K562 (cell line): Measurements from ENCODE around the gene GIMAP8. TPM values are rescaled to one million over a fixed set of nuclear protein-coding genes. Genes with fewer than 3 reads are reported as not detected.
A peak's percentile ranks its signal among the peaks of the same experiment; 100 is the strongest.

Source experiments
- ATAC-seq: fragments of 200-7000 bp; cut with Tn5 transposase; 3 replicates; pipeline ENCODE4 v1.9.1; 2020; ENCODE audit warnings: moderate library complexity
- BruUV-seq: library from RNA; stranded (reverse); fragments of 400-500 nt; replicated peaks from 2 replicates; lab custom pipeline; 2021; lab: Mats Ljungman, UMichigan
- CTCF ChIA-PET: fragments of 300-600 bp; formaldehyde crosslinking; extraction: SDS; loops from one replicate; lab custom pipeline; 2021; ENCODE audit warnings: low intra/inter-chr PET ratio; lab: Yijun Ruan, JAX
- POLR2A ChIA-PET: fragments of 300-600, 350-650 bp; sonication (Branson Sonifier 250); formaldehyde crosslinking; extraction: SDS; loops from one replicate; lab custom pipeline; 2021; ENCODE audit warnings: antibody characterized with exemption, inconsistent platforms; lab: Yijun Ruan, JAX
- DNase-seq, 4 experiments: peaks; one replicate each; pipeline versions ENCODE4 v3.0.0 to v3.0.0-alpha.2; 2011 to 2018; ENCODE audit warnings: low spot score in 3 of 4, mixed read lengths in 3 of 4; ENCODE audit errors: extremely low read depth in 1 of 4
- FAIRE-seq: peaks from 2 replicates; lab custom pipeline; 2011; peaks lifted over from hg19 to GRCh38; lab: Jason Lieb, UNC
- H2AFZ ChIP-seq: 2 replicates; pipeline ENCODE4 v1.6.0; 2011; ENCODE audit warnings: low read depth, low read length, control low read depth, inconsistent platforms
- H3K27ac ChIP-seq: fragments of 200-600 bp; 3 replicates; pipeline ENCODE4 v1.8.0; 2011; ENCODE audit warnings: low read depth, mild to moderate bottlenecking, control low read depth, inconsistent platforms, low read length, moderate library complexity, mixed read lengths; ENCODE audit errors: extremely low read depth
- H3K27me3 ChIP-seq, 2 experiments: fragments of 300-600 bp in 1 of 2; 2 replicates in 1 of 2; 3 replicates in 1 of 2; pipeline versions ENCODE4 v1.6.0 to v1.8.0; 2011; ENCODE audit warnings: inconsistent platforms in 2 of 2, low read length in 2 of 2, mild to moderate bottlenecking in 1 of 2, mixed read lengths in 1 of 2, moderate library complexity in 1 of 2; ENCODE audit not compliant: control insufficient read depth in 2 of 2, insufficient read depth in 2 of 2
- H3K36me3 ChIP-seq: fragments of 300-600 bp; 3 replicates; pipeline ENCODE4 v1.8.0; 2011; ENCODE audit warnings: mild to moderate bottlenecking, low read length, inconsistent platforms; ENCODE audit not compliant: control insufficient read depth, insufficient read depth
- H3K4me1 ChIP-seq, 2 experiments: fragments of 200-600 bp in 1 of 2; replicated peaks in 1 of 2; 2 replicates in 1 of 2; 3 replicates in 1 of 2; pipeline versions ENCODE4 v1.5.1 to v1.8.0; 2011; ENCODE audit warnings: inconsistent platforms in 2 of 2, low read length in 2 of 2, mild to moderate bottlenecking in 1 of 2, mixed read lengths in 1 of 2, moderate library complexity in 1 of 2; ENCODE audit not compliant: control insufficient read depth in 2 of 2, insufficient read depth in 2 of 2
- H3K4me2 ChIP-seq: 2 replicates; pipeline ENCODE4 v1.6.1; 2011; ENCODE audit warnings: low read length, control low read depth, inconsistent platforms, mixed read lengths; ENCODE audit not compliant: insufficient read depth
- H3K4me3 ChIP-seq: fragments of 200-600 bp; sonication (generic), shearing (Covaris generic); 2 replicates; pipeline ENCODE4 v1.5.1; 2016; ENCODE audit warnings: control low read depth, inconsistent platforms
- H3K79me2 ChIP-seq: fragments of 200-600 bp; 3 replicates; pipeline ENCODE4 v1.8.0; 2011; ENCODE audit warnings: low read length, inconsistent platforms; ENCODE audit not compliant: control insufficient read depth, insufficient read depth
- H3K9ac ChIP-seq, 2 experiments: 2 replicates each; pipeline versions ENCODE4 v1.6.0 to v1.6.1; 2011; ENCODE audit warnings: low read depth in 2 of 2, low read length in 2 of 2, control low read depth in 1 of 2, inconsistent platforms in 1 of 2, mild to moderate bottlenecking in 1 of 2, mixed read lengths in 1 of 2; ENCODE audit not compliant: insufficient read depth in 1 of 2
- H3K9me1 ChIP-seq: one replicate; pipeline ENCODE4 v1.6.0; 2011; ENCODE audit warnings: inconsistent platforms, mild to moderate bottlenecking, low read length, moderate library complexity; ENCODE audit not compliant: control insufficient read depth, insufficient read depth
- H3K9me3 ChIP-seq: replicated peaks from 2 replicates; pipeline ENCODE4 v1.5.1; 2011; ENCODE audit warnings: low read depth, low read length, inconsistent platforms; ENCODE audit not compliant: control insufficient read depth, insufficient read depth
- H4K20me1 ChIP-seq: replicated peaks from 2 replicates; pipeline ENCODE4 v1.6.1; 2011; ENCODE audit warnings: low read length, inconsistent platforms, mixed read lengths; ENCODE audit not compliant: control insufficient read depth, insufficient read depth
- CEBPG ChIP-seq, 3 experiments: fragments of 200-800 bp in 1 of 3; sonication (Bioruptor generic) in 1 of 3; sonication (generic) in 1 of 3; formaldehyde crosslinking in 1 of 3; IDR thresholded peaks in 2 of 3; conservative IDR thresholded peaks in 1 of 3; 2 replicates each; pipeline versions ENCODE4 v1.6.1 to v1.8.0; 2016 to 2022; ENCODE audit warnings: missing compliant biosample characterization in 2 of 3, missing genetic modification characterization in 2 of 3, mild to moderate bottlenecking in 1 of 3, missing genetic modification reagents in 1 of 3
- KAT7 ChIP-seq: sonication (generic); formaldehyde crosslinking; IDR thresholded peaks from 2 replicates; pipeline ENCODE4 v1.8.0; 2022; ENCODE audit warnings: missing genetic modification reagents, mild to moderate bottlenecking, borderline replicate concordance
- KLF1 ChIP-seq: fragments of 450-650 bp; IDR thresholded peaks from 2 replicates; pipeline ENCODE4 v1.6.1; 2016; ENCODE audit warnings: missing genetic modification characterization, missing compliant biosample characterization
- L3MBTL2 ChIP-seq: fragments of 450-650 bp; IDR thresholded peaks from 2 replicates; pipeline ENCODE4 v1.6.1; 2016; ENCODE audit warnings: mild to moderate bottlenecking, moderate library complexity
- NR2C2 ChIP-seq, 2 experiments: fragments of 200-800 bp in 1 of 2; sonication (Bioruptor generic) in 1 of 2; sonication (generic) in 1 of 2; formaldehyde crosslinking in 1 of 2; IDR thresholded peaks; 2 replicates each; pipeline versions ENCODE4 v1.6.1 to v1.8.0; 2016 to 2022; ENCODE audit warnings: mild to moderate bottlenecking in 1 of 2, missing compliant biosample characterization in 1 of 2, missing genetic modification characterization in 1 of 2, missing genetic modification reagents in 1 of 2
- TCFL5 ChIP-seq: fragments of 250-450 bp; sonication (Bioruptor Pico); conservative IDR thresholded peaks from 2 replicates; pipeline ENCODE4 v1.6.1; 2021; ENCODE audit warnings: mild to moderate bottlenecking, moderate library complexity, matching md5 sums
- YY1 ChIP-seq, 3 experiments: IDR thresholded peaks; 2 replicates each; pipeline ENCODE4 v1.6.1; 2011; ENCODE audit warnings: low read length in 2 of 3, mild to moderate bottlenecking in 2 of 3, moderate library complexity in 2 of 3, borderline replicate concordance in 1 of 3, control low read depth in 1 of 3, low read depth in 1 of 3; ENCODE audit not compliant: insufficient read depth in 3 of 3, insufficient replicate concordance in 2 of 3, control insufficient read depth in 1 of 3, insufficient read length in 1 of 3; ENCODE audit errors: extremely low read depth in 1 of 3
- ZKSCAN3 ChIP-seq: fragments of 250-450 bp; sonication (Bioruptor Pico); IDR thresholded peaks from 2 replicates; pipeline ENCODE4 v1.4.0; 2020
- ZNF695 ChIP-seq: fragments of 450-650 bp; formaldehyde crosslinking; IDR thresholded peaks from 2 replicates; pipeline ENCODE4 v1.4.0; 2020; ENCODE audit warnings: mild to moderate bottlenecking, moderate library complexity
- WGBS: fragments of 100-300 bp; shearing (Covaris generic); methylation state at CpG from one replicate; pipeline ENCODE4 v1.1.6; 2016; ENCODE audit warnings: low coverage, mixed read lengths; ENCODE audit not compliant: insufficient coverage; ENCODE audit errors: missing lambda C conversion rate; 5-methylcytosine and 5-hydroxymethylcytosine counted together
- in situ Hi-C: fragments of 300-500 bp; cut with MboI; formaldehyde crosslinking; loops from 4 replicates; pipeline ENCODE4 v1.15.0; 2018; ENCODE audit warnings: inconsistent platforms, mixed read lengths
- intact Hi-C: fragments of 100-400 bp; cut with micrococcal nuclease; formaldehyde crosslinking; loops from 2 replicates; pipeline ENCODE4 v1.14.2; 2022
- polyA plus RNA-seq, 8 experiments: library from polyadenylated mRNA; depleted of rRNA in 4 of 8; stranded (reverse) in 5 of 8; unstranded in 3 of 8; fragments of >200 nt; fragmentation: Nextera tagmentation in 2 of 8; fragmentation: Illumina TruSeq in 1 of 8; extraction: Ambion mirVana in 2 of 8; extraction: Trizol in 1 of 8; gene quantifications; 2 replicates each; pipeline versions ENCODE4 v1.2.1 to v1.2.3, GENCODE V29; 2011 to 2014; ENCODE audit warnings: inconsistent platforms in 1 of 8, missing spikeins in 1 of 8
- total RNA-seq, 7 experiments: library from RNA; depleted of rRNA in 6 of 7; stranded (reverse); fragments of >200 nt in 6 of 7; fragmentation: Illumina TruSeq in 2 of 7; extraction: Trizol in 2 of 7; gene quantifications; 2 replicates each; pipeline versions ENCODE4 v1.2.1 to v1.2.3, GENCODE V29; 2011 to 2021; ENCODE audit warnings: low replicate concordance in 1 of 7
- TF ChIP-seq, protein P1 (sequence below): fragments of 450-650 bp; formaldehyde crosslinking; IDR thresholded peaks from 2 replicates; pipeline ENCODE4 v1.4.0; 2022; ENCODE audit warnings: mild to moderate bottlenecking, moderate library complexity
- TF ChIP-seq, protein P2 (sequence below): IDR thresholded peaks from 3 replicates; pipeline ENCODE4 v1.6.1; 2011; ENCODE audit warnings: borderline replicate concordance, mild to moderate bottlenecking; ENCODE audit not compliant: insufficient read length, insufficient read depth
- TF ChIP-seq, protein P3 (sequence below): sonication (generic); formaldehyde crosslinking; IDR thresholded peaks from 2 replicates; pipeline ENCODE4 v1.8.1; 2022; ENCODE audit warnings: missing genetic modification reagents
- TF ChIP-seq, protein P4 (sequence below), 2 experiments: fragments of 450-650 bp in 1 of 2; sonication (generic) in 1 of 2; formaldehyde crosslinking in 1 of 2; IDR thresholded peaks in 1 of 2; conservative IDR thresholded peaks in 1 of 2; 2 replicates each; pipeline versions ENCODE4 v1.6.1 to v1.8.1; 2016 to 2023; ENCODE audit warnings: mild to moderate bottlenecking in 2 of 2, moderate library complexity in 2 of 2, inconsistent platforms in 1 of 2, missing genetic modification reagents in 1 of 2

The GIMAP8 gene
- total and polyA plus RNA-seq, 9 of the 15 experiments (the other 6 are each of a cell fraction or from before 2014, with no cell fraction given) = not detected

DNA sequence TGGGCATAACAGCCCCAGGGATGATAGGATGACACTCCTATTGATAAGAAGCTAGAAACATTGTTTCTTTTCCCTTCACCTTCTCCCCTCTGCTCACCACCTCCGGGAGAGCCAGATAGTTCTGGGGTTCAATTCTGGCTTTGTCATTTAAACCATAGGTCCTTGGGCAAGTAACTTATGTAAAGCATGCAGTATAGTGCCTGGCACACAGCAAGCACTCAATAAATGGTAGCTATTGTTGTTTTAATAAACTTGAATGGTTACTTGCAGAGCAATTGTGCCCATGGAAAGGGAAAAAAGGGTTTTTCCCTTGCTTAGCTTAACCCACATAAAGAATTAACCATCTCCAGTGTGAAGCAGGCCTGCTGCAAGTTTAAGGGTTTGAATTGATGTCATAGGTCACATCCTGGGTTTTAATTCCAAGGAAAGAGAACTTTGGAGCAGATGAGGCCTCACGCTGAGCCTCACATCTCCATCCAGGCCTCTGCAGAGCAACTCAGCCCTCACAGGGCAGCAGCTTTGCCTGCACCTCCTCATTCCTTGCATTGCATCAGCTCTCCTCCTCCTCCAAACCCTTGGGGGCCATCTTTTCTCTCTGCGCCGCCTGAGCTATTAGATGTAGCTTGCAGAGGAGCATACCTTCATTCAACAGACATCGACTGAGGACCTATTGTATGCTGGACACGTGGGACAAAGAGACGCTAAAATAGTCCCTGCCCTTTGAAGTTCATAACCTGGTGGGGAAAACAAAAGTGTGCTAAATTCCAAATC, 48.4 kb upstream of the GIMAP8 start:
- Histone ChIP-seq H4K20me1 (no peaks in the 10 kb centered on the region), H3K4me2 (no peak overlapping the region), H3K9me1 (peaks cover 10% of the 10 kb centered on the region), H3K4me3 (no peak overlapping the region), H3K36me3 (peaks cover 18% of the 10 kb centered on the region; the same call in 2 of the 3 replicates), H3K9ac (no peak overlapping the region; a peak in 1 of 4 replicates), H3K9me3 (no peaks in the 10 kb centered on the region), H3K27ac (peak overlapping the region; percentile 5; the same call in 1 of the 3 replicates), H2AFZ (no peak overlapping the region), H3K79me2 (peaks cover 23% of the 10 kb centered on the region; the same call in 2 of the 3 replicates), H3K4me1 (peaks cover 63 to 80% of the 10 kb centered on the region in 2 experiments), H3K27me3 (no peaks in the 10 kb centered on the region)
- DNase-seq = no peak
- no TSS peak for BruUV-seq
- FAIRE-seq = no peak
- no peak for ATAC-seq
- ChIA-PET CTCF (no interaction called here), POLR2A (interaction anchor here (0.6 to 3.7 kb wide), 10 partner anchors 9 to 1543 kb away, joined by 3 to 20 read pairs (median 4); partner anchors contain the start of gene REPIN1)
- in situ Hi-C loops (no loop called here), intact Hi-C loops (loop anchor here (2.0 kb wide), 1 partner anchor 33 kb away; the partner anchor contains the start of gene REPIN1)
- 78% methylated on average over 7 of the region's 7 CpGs for WGBS
- TF ChIP-seq KLF1 = no peak
- TF ChIP-seq, protein P1, sequence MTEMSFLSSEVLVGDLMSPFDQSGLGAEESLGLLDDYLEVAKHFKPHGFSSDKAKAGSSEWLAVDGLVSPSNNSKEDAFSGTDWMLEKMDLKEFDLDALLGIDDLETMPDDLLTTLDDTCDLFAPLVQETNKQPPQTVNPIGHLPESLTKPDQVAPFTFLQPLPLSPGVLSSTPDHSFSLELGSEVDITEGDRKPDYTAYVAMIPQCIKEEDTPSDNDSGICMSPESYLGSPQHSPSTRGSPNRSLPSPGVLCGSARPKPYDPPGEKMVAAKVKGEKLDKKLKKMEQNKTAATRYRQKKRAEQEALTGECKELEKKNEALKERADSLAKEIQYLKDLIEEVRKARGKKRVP (CRISPR knock-in tag) = peak; percentile 52; the same call in 1 of the 2 replicates
- TF ChIP-seq, protein P2, sequence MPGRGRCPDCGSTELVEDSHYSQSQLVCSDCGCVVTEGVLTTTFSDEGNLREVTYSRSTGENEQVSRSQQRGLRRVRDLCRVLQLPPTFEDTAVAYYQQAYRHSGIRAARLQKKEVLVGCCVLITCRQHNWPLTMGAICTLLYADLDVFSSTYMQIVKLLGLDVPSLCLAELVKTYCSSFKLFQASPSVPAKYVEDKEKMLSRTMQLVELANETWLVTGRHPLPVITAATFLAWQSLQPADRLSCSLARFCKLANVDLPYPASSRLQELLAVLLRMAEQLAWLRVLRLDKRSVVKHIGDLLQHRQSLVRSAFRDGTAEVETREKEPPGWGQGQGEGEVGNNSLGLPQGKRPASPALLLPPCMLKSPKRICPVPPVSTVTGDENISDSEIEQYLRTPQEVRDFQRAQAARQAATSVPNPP = no peak
- TF ChIP-seq CEBPG (CRISPR knock-in tag; IDR thresholded peaks at IDR 0.05) = peak; percentile 90
- no peak for TF ChIP-seq CEBPG (tag; conservative IDR thresholded peaks at IDR 0.05 in 1 of 2, IDR thresholded peaks at IDR 0.05 in 1 of 2)
- TF ChIP-seq TCFL5 (CRISPR knock-in tag) = no peak
- TF ChIP-seq ZKSCAN3 = no peak
- TF ChIP-seq, protein P3, sequence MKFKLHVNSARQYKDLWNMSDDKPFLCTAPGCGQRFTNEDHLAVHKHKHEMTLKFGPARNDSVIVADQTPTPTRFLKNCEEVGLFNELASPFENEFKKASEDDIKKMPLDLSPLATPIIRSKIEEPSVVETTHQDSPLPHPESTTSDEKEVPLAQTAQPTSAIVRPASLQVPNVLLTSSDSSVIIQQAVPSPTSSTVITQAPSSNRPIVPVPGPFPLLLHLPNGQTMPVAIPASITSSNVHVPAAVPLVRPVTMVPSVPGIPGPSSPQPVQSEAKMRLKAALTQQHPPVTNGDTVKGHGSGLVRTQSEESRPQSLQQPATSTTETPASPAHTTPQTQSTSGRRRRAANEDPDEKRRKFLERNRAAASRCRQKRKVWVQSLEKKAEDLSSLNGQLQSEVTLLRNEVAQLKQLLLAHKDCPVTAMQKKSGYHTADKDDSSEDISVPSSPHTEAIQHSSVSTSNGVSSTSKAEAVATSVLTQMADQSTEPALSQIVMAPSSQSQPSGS (CRISPR knock-in tag) = no peak
- TF ChIP-seq, protein P4, sequence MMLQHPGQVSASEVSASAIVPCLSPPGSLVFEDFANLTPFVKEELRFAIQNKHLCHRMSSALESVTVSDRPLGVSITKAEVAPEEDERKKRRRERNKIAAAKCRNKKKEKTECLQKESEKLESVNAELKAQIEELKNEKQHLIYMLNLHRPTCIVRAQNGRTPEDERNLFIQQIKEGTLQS (IDR thresholded peaks at IDR 0.05) = 0 out of 2 replicates have a peak, but pooled peaks have one; percentile 56
- TF ChIP-seq, protein P4 (CRISPR knock-in tag; conservative IDR thresholded peaks at IDR 0.05) = no peak
- no peak for TF ChIP-seq NR2C2 (CRISPR knock-in tag; IDR thresholded peaks at IDR 0.05)
- no peak for TF ChIP-seq NR2C2 (tag; IDR thresholded peaks at IDR 0.05)
- TF ChIP-seq YY1 (IDR thresholded peaks at IDR 0.05; ENCODE audit: borderline replicate concordance in 1 of 3, control insufficient read depth in 1 of 3, extremely low read depth in 1 of 3, insufficient read depth in 3 of 3, insufficient read length in 1 of 3, insufficient replicate concordance in 2 of 3, low read depth in 1 of 3, low read length in 2 of 3) = peak in 1 of 3 experiments; percentile 51
- TF ChIP-seq ZNF695 (CRISPR knock-in tag) = no peak
- TF ChIP-seq KAT7 = no peak
- no peak for TF ChIP-seq L3MBTL2
